Tibial nerve (tissue), 4 donors: ENCODE measurements around the gene ZNF574.

Experiments used
- CTCF ChIP-seq, 5 experiments: fragments of 200-600 bp in 3 of 5; fragments of 450-650 bp in 2 of 5; sonication (generic) in 3 of 5; IDR thresholded peaks; one replicate each; pipeline ENCODE4 v1.5.1; 2016 to 2019; ENCODE audit warnings: antibody characterized with exemption in 5 of 5, mild to moderate bottlenecking in 3 of 5, moderate library complexity in 2 of 5
- EP300 ChIP-seq, 2 donors: sonication (generic); formaldehyde crosslinking; IDR thresholded peaks; one replicate each; pipeline ENCODE4 v1.6.1; 2017; ENCODE audit warnings: antibody characterized with exemption in 2 of 2, mild to moderate bottlenecking in 1 of 2
- POLR2A ChIP-seq, 2 donors: fragments of 450-650 bp; IDR thresholded peaks; one replicate each; pipeline ENCODE4 v1.6.1; 2017; ENCODE audit warnings: antibody characterized with exemption in 2 of 2, mild to moderate bottlenecking in 2 of 2, moderate library complexity in 2 of 2

- TF ChIP-seq CTCF (IDR thresholded peaks at IDR 0.05): no peak
- no peak for TF ChIP-seq POLR2A (IDR thresholded peaks at IDR 0.05)
- TF ChIP-seq EP300 (IDR thresholded peaks at IDR 0.05): no peak
Observed at GRCh38 chr19:42065051-42065450, 10.9 kb upstream of the ZNF574 start.
